Measurements from ENCODE around the gene IFT27. TPM values are rescaled to one million over a fixed set of nuclear protein-coding genes. Genes with fewer than 3 reads are reported as not detected.

The IFT27 gene
- total RNA-seq, 4 donors from 2014 or later = 7.4 to 21.9 (median 14.3) TPM

- Histone ChIP-seq H3K4me1 (no peaks in the 10 kb centered on the region), H3K36me3 (peaks cover 0 to 72% (median 0%) of the 10 kb centered on the region in 3 donors), H3K27me3 (no peaks in the 10 kb centered on the region), H3K27ac (no peak overlapping the region), H3K9me3 (no peaks in the 10 kb centered on the region), H3K4me3 (no peak overlapping the region)
- WGBS, 2 donors = 89% methylated on average over 10 of the region's 10 CpGs
- TF ChIP-seq EP300 (IDR thresholded peaks at IDR 0.05) = no peak
- no peak for TF ChIP-seq CTCF (IDR thresholded peaks at IDR 0.05)
- no peak for TF ChIP-seq POLR2A (IDR thresholded peaks at IDR 0.05)
- no peak for DNase-seq (ENCODE audit: low spot score in 2 of 2)
These were observed 8.7 kb downstream of the IFT27 start for GRCh38 chr22:36767035-36767775.

GRCh38 chr22:36765943-36766450 is 9.9 kb downstream of the IFT27 start:
- H3K4me1 ChIP-seq = no peaks in the 10 kb centered on the region
- DNase-seq (ENCODE audit: low spot score in 2 of 2) = no peak
- 83 to 86% methylated on average over 11 of the region's 11 CpGs for WGBS, 2 donors

GRCh38 chr22:36765131-36765942 is 10.6 kb downstream of the IFT27 start:
- H3K36me3 ChIP-seq = peaks cover 0 to 75% (median 0%) of the 10 kb centered on the region in 3 donors
- 92% methylated on average over 17 of the region's 17 CpGs for WGBS, 2 donors
- DNase-seq (ENCODE audit: low spot score in 2 of 2) = no peak
- H3K27me3 ChIP-seq = no peaks in the 10 kb centered on the region
- no peak overlapping the region for H3K4me3 ChIP-seq
- TF ChIP-seq POLR2A (IDR thresholded peaks at IDR 0.05) = no peak
- TF ChIP-seq EP300 (IDR thresholded peaks at IDR 0.05) = no peak
- no peak for TF ChIP-seq CTCF (IDR thresholded peaks at IDR 0.05)
- no peaks in the 10 kb centered on the region for H3K9me3 ChIP-seq
- H3K4me1 ChIP-seq = no peaks in the 10 kb centered on the region
- H3K27ac ChIP-seq = no peak overlapping the region

More at GRCh38 chr22:36765943-36766450, 9.9 kb downstream of the IFT27 start:
- H3K27ac ChIP-seq = no peak overlapping the region
- no peak overlapping the region for H3K4me3 ChIP-seq
- TF ChIP-seq POLR2A (IDR thresholded peaks at IDR 0.05) (no peak), EP300 (IDR thresholded peaks at IDR 0.05) (no peak), CTCF (IDR thresholded peaks at IDR 0.05) (no peak)
- H3K27me3 ChIP-seq = no peaks in the 10 kb centered on the region
- peaks cover 0 to 72% (median 0%) of the 10 kb centered on the region in 3 donors for H3K36me3 ChIP-seq
- H3K9me3 ChIP-seq = no peaks in the 10 kb centered on the region

- no peaks in the 10 kb centered on the region for H3K9me3 ChIP-seq
- H3K4me3 ChIP-seq = no peak overlapping the region
- no peak overlapping the region for H3K27ac ChIP-seq
- DNase-seq (ENCODE audit: low spot score in 2 of 2) = no peak
- H3K36me3 ChIP-seq = peaks cover 0 to 82% (median 0%) of the 10 kb centered on the region in 3 donors
- H3K4me1 ChIP-seq = no peaks in the 10 kb centered on the region
- no peaks in the 10 kb centered on the region for H3K27me3 ChIP-seq
- TF ChIP-seq CTCF (IDR thresholded peaks at IDR 0.05) = no peak
- TF ChIP-seq POLR2A (IDR thresholded peaks at IDR 0.05) = no peak
- no peak for TF ChIP-seq EP300 (IDR thresholded peaks at IDR 0.05)
- 92 to 94% methylated on average over 5 to 6 of the region's 6 CpGs for WGBS, 2 donors
These were observed 11.3 kb downstream of the IFT27 start for GRCh38 chr22:36764641-36765040.

GRCh38 chr22:36764060-36764459 is 11.9 kb downstream of the IFT27 start:
- H3K9me3 ChIP-seq = no peaks in the 10 kb centered on the region
- DNase-seq (ENCODE audit: low spot score in 2 of 2) = no peak

More at GRCh38 chr22:36764060-36764459, 11.9 kb downstream of the IFT27 start:
- WGBS, 2 donors = 75 to 82% methylated on average over 9 of the region's 9 CpGs
- Histone ChIP-seq H3K4me3 (no peak overlapping the region), H3K4me1 (no peaks in the 10 kb centered on the region), H3K27ac (no peak overlapping the region), H3K27me3 (no peaks in the 10 kb centered on the region), H3K36me3 (peaks cover 0 to 87% (median 0%) of the 10 kb centered on the region in 3 donors)
- TF ChIP-seq CTCF (IDR thresholded peaks at IDR 0.05) = no peak
- no peak for TF ChIP-seq POLR2A (IDR thresholded peaks at IDR 0.05)
- no peak for TF ChIP-seq EP300 (IDR thresholded peaks at IDR 0.05)
